PC-3 (cell line): ENCODE results near the gene IGSF8.

ENCODE experiments used
- EZH2 ChIP-seq: fragments of 300-600 bp; sonication (generic); IDR thresholded peaks from one replicate; pipeline ENCODE4 v1.6.1; 2017; ENCODE audit warnings: antibody characterized with exemption, mild to moderate bottlenecking, low read length; ENCODE audit not compliant: unreplicated experiment
- EZH2phosphoT487 ChIP-seq: fragments of 300-600 bp; sonication (generic); IDR thresholded peaks from 2 replicates; pipeline ENCODE4 v1.6.1; 2018; ENCODE audit warnings: mild to moderate bottlenecking, antibody characterized with exemption, low read length, borderline replicate concordance
- TF ChIP-seq, protein P1 (sequence below): fragments of 300-600 bp; sonication (generic); conservative IDR thresholded peaks from 2 replicates; pipeline ENCODE4 v1.5.1; 2017; ENCODE audit warnings: antibody characterized with exemption, low read depth, mild to moderate bottlenecking, low read length

GRCh38 chr1:160082926-160083325, 15.5 kb downstream of the IGSF8 start:
- TF ChIP-seq, protein P1, sequence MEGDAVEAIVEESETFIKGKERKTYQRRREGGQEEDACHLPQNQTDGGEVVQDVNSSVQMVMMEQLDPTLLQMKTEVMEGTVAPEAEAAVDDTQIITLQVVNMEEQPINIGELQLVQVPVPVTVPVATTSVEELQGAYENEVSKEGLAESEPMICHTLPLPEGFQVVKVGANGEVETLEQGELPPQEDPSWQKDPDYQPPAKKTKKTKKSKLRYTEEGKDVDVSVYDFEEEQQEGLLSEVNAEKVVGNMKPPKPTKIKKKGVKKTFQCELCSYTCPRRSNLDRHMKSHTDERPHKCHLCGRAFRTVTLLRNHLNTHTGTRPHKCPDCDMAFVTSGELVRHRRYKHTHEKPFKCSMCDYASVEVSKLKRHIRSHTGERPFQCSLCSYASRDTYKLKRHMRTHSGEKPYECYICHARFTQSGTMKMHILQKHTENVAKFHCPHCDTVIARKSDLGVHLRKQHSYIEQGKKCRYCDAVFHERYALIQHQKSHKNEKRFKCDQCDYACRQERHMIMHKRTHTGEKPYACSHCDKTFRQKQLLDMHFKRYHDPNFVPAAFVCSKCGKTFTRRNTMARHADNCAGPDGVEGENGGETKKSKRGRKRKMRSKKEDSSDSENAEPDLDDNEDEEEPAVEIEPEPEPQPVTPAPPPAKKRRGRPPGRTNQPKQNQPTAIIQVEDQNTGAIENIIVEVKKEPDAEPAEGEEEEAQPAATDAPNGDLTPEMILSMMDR: no peak
- no peak for TF ChIP-seq EZH2phosphoT487
- no peak for TF ChIP-seq EZH2
